GM21447 (cell line): ENCODE data around the gene FBXO10.

Experiments used
- ATAC-seq: cut with Tn5 transposase; IDR thresholded peaks from one replicate; pipeline ENCODE4 v1.9.1; 2021; ENCODE audit not compliant: unreplicated experiment

FBXO10 gene

GRCh38 chr9:37592108-37592951 is 16.1 kb upstream of the FBXO10 start, which contains the start of gene TOMM5:
TSS of gene TOMM5 (minus strand) at chr9:37592597. CDS start at chr9:37592532, 65 bp downstream.
- ATAC-seq = peak; percentile 82

GRCh38 chr9:37587521-37587920 is 11.3 kb upstream of the FBXO10 start:
- no peak for ATAC-seq

- no peak for ATAC-seq
These were observed 7.4 kb upstream of the FBXO10 start for GRCh38 chr9:37583522-37584121.

GRCh38 chr9:37582548-37583157 is 6.5 kb upstream of the FBXO10 start:
- no peak for ATAC-seq

GRCh38 chr9:37575511-37575914 is 667 bp downstream of the FBXO10 start:
- peak; percentile 62 for ATAC-seq

- ATAC-seq = no peak
These were observed 1.2 kb downstream of the FBXO10 start for GRCh38 chr9:37575001-37575400.

- ATAC-seq = no peak
These were observed 1.9 kb downstream of the FBXO10 start for GRCh38 chr9:37574241-37574721.

GRCh38 chr9:37571282-37571681 is 4.9 kb downstream of the FBXO10 start:
- ATAC-seq = no peak

- peak; percentile 11 for ATAC-seq
These were observed 9.5 kb downstream of the FBXO10 start for GRCh38 chr9:37566716-37567115.

- ATAC-seq = peak; percentile 80
These were observed 10.2 kb downstream of the FBXO10 start for GRCh38 chr9:37565661-37566618.

- no peak for ATAC-seq
These were observed 11.3 kb downstream of the FBXO10 start for GRCh38 chr9:37564916-37565315.

- ATAC-seq = no peak
These were observed 12.2 kb downstream of the FBXO10 start for GRCh38 chr9:37563806-37564513.

- no peak for ATAC-seq
These were observed 13.4 kb downstream of the FBXO10 start for GRCh38 chr9:37562826-37563225.

GRCh38 chr9:37561682-37562081 is 14.5 kb downstream of the FBXO10 start:
- ATAC-seq = no peak

GRCh38 chr9:37559855-37560592 is 16.2 kb downstream of the FBXO10 start:
- no peak for ATAC-seq

- ATAC-seq = no peak
These were observed 17.1 kb downstream of the FBXO10 start for GRCh38 chr9:37559125-37559524.

- no peak for ATAC-seq
These were observed 20.4 kb downstream of the FBXO10 start for GRCh38 chr9:37555786-37556185.

- no peak for ATAC-seq
These were observed 21.9 kb downstream of the FBXO10 start for GRCh38 chr9:37554318-37554717.

- no peak for ATAC-seq
These were observed 24.3 kb downstream of the FBXO10 start for GRCh38 chr9:37551888-37552287.
